HEK293T (cell line): ENCODE data around the gene ADAMTS18.

Experiments
- ELF4 ChIP-seq: fragments of 450-650 bp; IDR thresholded peaks from 2 replicates; pipeline ENCODE4 v1.6.1; 2017; ENCODE audit warnings: antibody characterized with exemption
- FOXK2 ChIP-seq: fragments of 450-650 bp; IDR thresholded peaks from 2 replicates; pipeline ENCODE4 v1.6.1; 2016; ENCODE audit warnings: mild to moderate bottlenecking
- L3MBTL2 ChIP-seq: fragments of 450-650 bp; conservative IDR thresholded peaks from 2 replicates; pipeline ENCODE4 v1.6.1; 2016; ENCODE audit warnings: mild to moderate bottlenecking
- SP1 ChIP-seq: fragments of 450-650 bp; IDR thresholded peaks from 2 replicates; pipeline ENCODE4 v1.6.1; 2017

DNA sequence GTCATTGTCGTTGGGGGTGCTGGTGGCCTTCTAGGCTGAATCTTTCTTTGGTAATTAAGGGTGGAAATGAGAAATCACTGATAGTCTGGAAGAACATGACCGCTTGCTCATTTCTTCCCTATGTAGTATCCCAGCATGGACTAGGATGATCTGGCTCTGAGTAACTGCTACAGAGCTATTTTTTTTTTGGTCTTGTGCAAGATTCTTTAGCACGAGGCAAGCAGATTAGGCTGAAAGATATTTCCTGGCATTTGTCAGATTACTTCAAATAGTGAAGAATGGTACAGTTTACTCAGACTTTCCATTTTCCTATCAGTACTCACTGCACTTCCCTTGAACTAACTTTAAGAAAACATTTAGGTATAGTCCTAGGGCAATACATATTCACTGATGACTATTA, 146.6 kb downstream of the ADAMTS18 start:
- no peak for TF ChIP-seq L3MBTL2
- no peak for TF ChIP-seq FOXK2
- TF ChIP-seq ELF4, result no peak
- no peak for TF ChIP-seq SP1
